Right lobe of liver (tissue), 6 donors: ENCODE data around the gene ATP5F1A. TPM values are rescaled to one million over a fixed set of nuclear protein-coding genes. Genes with fewer than 3 reads are reported as not detected.

ENCODE experiments used
- ATAC-seq, 4 donors: fragments of 200-7000 bp; cut with Tn5 transposase; one replicate each; pipeline ENCODE4 v1.9.1; 2020; ENCODE audit warnings: mild to moderate bottlenecking in 4 of 4, moderate library complexity in 4 of 4
- DNase-seq, 3 donors: peaks; one replicate each; pipeline ENCODE4 v3.0.0-alpha.2; 2020
- H3K27ac ChIP-seq, 3 donors: fragments of 200-600 bp; one replicate each; pipeline ENCODE4 v1.8.0; 2022
- H3K27me3 ChIP-seq, 2 donors: fragments of 200-600 bp; one replicate each; pipeline ENCODE4 v1.8.0; 2022
- H3K36me3 ChIP-seq, 4 donors: fragments of 200-600 bp; sonication (generic) in 1 of 4; one replicate each; pipeline versions ENCODE4 v1.5.1 to v1.8.0; 2017 to 2022; ENCODE audit warnings: control low read depth in 1 of 4
- H3K4me1 ChIP-seq, 4 donors: fragments of 200-600 bp; sonication (generic) in 1 of 4; one replicate each; pipeline versions ENCODE4 v1.5.1 to v1.8.0; 2017 to 2022; ENCODE audit warnings: control low read depth in 1 of 4
- H3K4me3 ChIP-seq, 3 donors: fragments of 200-600 bp; one replicate each; pipeline ENCODE4 v1.8.0; 2022
- H3K9me3 ChIP-seq, 4 donors: fragments of 200-600 bp; sonication (generic) in 1 of 4; one replicate each; pipeline versions ENCODE4 v1.5.1 to v1.8.0; 2017 to 2022; ENCODE audit warnings: control low read depth in 1 of 4
- CTCF ChIP-seq, 4 donors: fragments of 200-600 bp in 3 of 4; fragments of 450-650 bp in 1 of 4; IDR thresholded peaks; one replicate each; pipeline versions ENCODE4 v1.5.1 to v1.8.0; 2016 to 2022; ENCODE audit warnings: antibody characterized with exemption in 4 of 4, mild to moderate bottlenecking in 2 of 4
- POLR2A ChIP-seq: fragments of 450-650 bp; IDR thresholded peaks from one replicate; pipeline ENCODE4 v1.6.1; 2017; ENCODE audit warnings: antibody characterized with exemption, mild to moderate bottlenecking
- WGBS: methylation state at CpG from one replicate; pipeline ENCODE4 v1.1.6; 2018; ENCODE audit warnings: low coverage, low lambda C conversion rate; ENCODE audit not compliant: insufficient coverage; ENCODE audit errors: missing lambda C conversion rate; 5-methylcytosine and 5-hydroxymethylcytosine counted together
- intact Hi-C, 2 donors: fragments of 100-400 bp; cut with DNase I; formaldehyde crosslinking; loops; one replicate each; pipeline versions ENCODE4 v1.11.2 to v1.14.1; 2022
- total RNA-seq, 6 experiments: library from RNA; depleted of rRNA in 2 of 6; stranded (reverse); fragments of >200 nt in 2 of 6; fragmentation: NEBNext Ultra II Directional in 3 of 6; extraction: Animal tissue kit (Norgen Biotek cat#: 25700) in 3 of 6; gene quantifications; one replicate each; pipeline versions ENCODE4 v1.1.0 to v1.2.4, GENCODE V29; 2016 to 2023
- donor health status: DM: no; HTN: yes; CAD: no.
- donor health status: DM: no; HTN: no; CAD: no.
- donor health status: DM: no; HTN: no; CAD: no.
- donor health status: DM: no; HTN: yes; CAD: no.
- donor health status: DM: no; HTN: yes; CAD: no.

Gene ATP5F1A
- total RNA-seq, 6 experiments from 2014 or later: 243 to 405 (median 286) TPM

GRCh38 chr18:46061796-46062195, 36.3 kb downstream of the ATP5F1A start:
- DNase-seq (no peak), ATAC-seq (no peak)
- no peak overlapping the region for H3K4me3 ChIP-seq
- TF ChIP-seq POLR2A: no peak
- no peak for TF ChIP-seq CTCF (IDR thresholded peaks at IDR 0.05)
- peaks cover 0 to 9% (median 0%) of the 10 kb centered on the region in 4 donors for H3K4me1 ChIP-seq
- peak overlapping the region in 1 of 3 donors; percentile 26 for H3K27ac ChIP-seq
- intact Hi-C loops: no loop called here
- H3K36me3 ChIP-seq: no peaks in the 10 kb centered on the region
- no peaks in the 10 kb centered on the region for H3K27me3 ChIP-seq
- no peaks in the 10 kb centered on the region for H3K9me3 ChIP-seq
- 100% methylated on average over 1 of the region's 1 CpG for whole genome bisulfite sequencing

- ATAC-seq (peak; percentile 82 to 95 (median 89)), DNase-seq (peak in 2 of 3 donors; percentile 39 to 63)
- Histone ChIP-seq H3K4me1 (peaks cover 0 to 9% (median 0%) of the 10 kb centered on the region in 4 donors), H3K36me3 (no peaks in the 10 kb centered on the region), H3K4me3 (no peak overlapping the region), H3K27me3 (no peaks in the 10 kb centered on the region), H3K9me3 (no peaks in the 10 kb centered on the region), H3K27ac (peak overlapping the region in 1 of 3 donors; percentile 26)
- no peak for TF ChIP-seq POLR2A
- peak in 1 of 4 donors; percentile 3 for TF ChIP-seq CTCF (IDR thresholded peaks at IDR 0.05)
- intact Hi-C loops: no loop called here
- 31% methylated on average over 3 of the region's 3 CpGs for WGBS
Measured at GRCh38 chr18:46061387-46061786, 36.7 kb downstream of the ATP5F1A start.

- DNase-seq (no peak), ATAC-seq (peak in 1 of 4 donors; percentile 33)
- TF ChIP-seq CTCF (IDR thresholded peaks at IDR 0.05) (no peak), POLR2A (no peak)
- no peak overlapping the region for H3K4me3 ChIP-seq
- peaks cover 0 to 9% (median 0%) of the 10 kb centered on the region in 4 donors for H3K4me1 ChIP-seq
- no peak overlapping the region for H3K27ac ChIP-seq
- H3K27me3 ChIP-seq: no peaks in the 10 kb centered on the region
- H3K9me3 ChIP-seq: no peaks in the 10 kb centered on the region
- intact Hi-C loops: no loop called here
- 90% methylated on average over 2 of the region's 3 CpGs for WGBS
- H3K36me3 ChIP-seq: no peaks in the 10 kb centered on the region
Measured at GRCh38 chr18:46060359-46060841, 37.7 kb downstream of the ATP5F1A start.

- no peak for DNase-seq
- no peak for ATAC-seq
- Histone ChIP-seq H3K27me3 (no peaks in the 10 kb centered on the region), H3K4me1 (peaks cover 0 to 21% (median 9%) of the 10 kb centered on the region in 4 donors), H3K36me3 (no peaks in the 10 kb centered on the region), H3K27ac (no peak overlapping the region), H3K4me3 (no peak overlapping the region), H3K9me3 (no peaks in the 10 kb centered on the region)
- intact Hi-C loops: no loop called here
- TF ChIP-seq CTCF (IDR thresholded peaks at IDR 0.05): no peak
- TF ChIP-seq POLR2A: no peak
- WGBS: 64% methylated on average over 4 of the region's 4 CpGs
Measured at GRCh38 chr18:46055838-46056230, 42.3 kb downstream of the ATP5F1A start.
